ENCODE results near the gene ENDOV.

- TF ChIP-seq, protein P1, sequence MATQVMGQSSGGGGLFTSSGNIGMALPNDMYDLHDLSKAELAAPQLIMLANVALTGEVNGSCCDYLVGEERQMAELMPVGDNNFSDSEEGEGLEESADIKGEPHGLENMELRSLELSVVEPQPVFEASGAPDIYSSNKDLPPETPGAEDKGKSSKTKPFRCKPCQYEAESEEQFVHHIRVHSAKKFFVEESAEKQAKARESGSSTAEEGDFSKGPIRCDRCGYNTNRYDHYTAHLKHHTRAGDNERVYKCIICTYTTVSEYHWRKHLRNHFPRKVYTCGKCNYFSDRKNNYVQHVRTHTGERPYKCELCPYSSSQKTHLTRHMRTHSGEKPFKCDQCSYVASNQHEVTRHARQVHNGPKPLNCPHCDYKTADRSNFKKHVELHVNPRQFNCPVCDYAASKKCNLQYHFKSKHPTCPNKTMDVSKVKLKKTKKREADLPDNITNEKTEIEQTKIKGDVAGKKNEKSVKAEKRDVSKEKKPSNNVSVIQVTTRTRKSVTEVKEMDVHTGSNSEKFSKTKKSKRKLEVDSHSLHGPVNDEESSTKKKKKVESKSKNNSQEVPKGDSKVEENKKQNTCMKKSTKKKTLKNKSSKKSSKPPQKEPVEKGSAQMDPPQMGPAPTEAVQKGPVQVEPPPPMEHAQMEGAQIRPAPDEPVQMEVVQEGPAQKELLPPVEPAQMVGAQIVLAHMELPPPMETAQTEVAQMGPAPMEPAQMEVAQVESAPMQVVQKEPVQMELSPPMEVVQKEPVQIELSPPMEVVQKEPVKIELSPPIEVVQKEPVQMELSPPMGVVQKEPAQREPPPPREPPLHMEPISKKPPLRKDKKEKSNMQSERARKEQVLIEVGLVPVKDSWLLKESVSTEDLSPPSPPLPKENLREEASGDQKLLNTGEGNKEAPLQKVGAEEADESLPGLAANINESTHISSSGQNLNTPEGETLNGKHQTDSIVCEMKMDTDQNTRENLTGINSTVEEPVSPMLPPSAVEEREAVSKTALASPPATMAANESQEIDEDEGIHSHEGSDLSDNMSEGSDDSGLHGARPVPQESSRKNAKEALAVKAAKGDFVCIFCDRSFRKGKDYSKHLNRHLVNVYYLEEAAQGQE (IDR thresholded peaks at IDR 0.05) = no peak
- no peak for TF ChIP-seq CTCF (IDR thresholded peaks at IDR 0.05; ENCODE audit: low read depth, low read length, missing input control)
- TF ChIP-seq FOXA1 (IDR thresholded peaks at IDR 0.05) = no peak
- TF ChIP-seq SP1 (IDR thresholded peaks at IDR 0.05) = no peak
- no peak for TF ChIP-seq EGR1 (IDR thresholded peaks at IDR 0.05; ENCODE audit: low read depth in 2 of 2)
- TF ChIP-seq TAF1 (conservative IDR thresholded peaks at IDR 0.05) = no peak
- TF ChIP-seq, protein P2, sequence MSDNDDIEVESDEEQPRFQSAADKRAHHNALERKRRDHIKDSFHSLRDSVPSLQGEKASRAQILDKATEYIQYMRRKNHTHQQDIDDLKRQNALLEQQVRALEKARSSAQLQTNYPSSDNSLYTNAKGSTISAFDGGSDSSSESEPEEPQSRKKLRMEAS (IDR thresholded peaks at IDR 0.05) = no peak
- TF ChIP-seq RAD21 (IDR thresholded peaks at IDR 0.05) = no peak
- no peak for TF ChIP-seq JUND (IDR thresholded peaks at IDR 0.05)
- TF ChIP-seq HNF4G (IDR thresholded peaks at IDR 0.05) = no peak
- no peak for TF ChIP-seq YY1 (IDR thresholded peaks at IDR 0.05)
- no peak for TF ChIP-seq RXRA (IDR thresholded peaks at IDR 0.05)
- no peak for TF ChIP-seq GABPA (IDR thresholded peaks at IDR 0.05 in 1 of 2, conservative IDR thresholded peaks at IDR 0.05 in 1 of 2)
- no peak for TF ChIP-seq ATF3 (IDR thresholded peaks at IDR 0.05)
These were observed 19.4 kb upstream of the ENDOV start for GRCh38 chr17:80395402-80396151.

All from liver (tissue), 3 donors.